ENCODE results near the gene INTS14.

Gene INTS14

GRCh38 chr15:65530318-65531111, 80.4 kb downstream of the INTS14 start, which contains the start of gene HACD3:
Gene HACD3 (plus strand): TSS chr15:65530463. CDS start chr15:65530632, 169 bp downstream.
- DNase-seq = peak; percentile 81 to 97 (median 97)

- DNase-seq = no peak
Measured at GRCh38 chr15:65529762-65530317, 81.1 kb downstream of the INTS14 start.
